Islet precursor cell (in vitro differentiated cells): ENCODE results near the gene RHCG.

ENCODE experiments used
- DNase-seq: peaks from one replicate; pipeline ENCODE4 v3.0.0-alpha.2; 2018

Gene RHCG

DNA sequence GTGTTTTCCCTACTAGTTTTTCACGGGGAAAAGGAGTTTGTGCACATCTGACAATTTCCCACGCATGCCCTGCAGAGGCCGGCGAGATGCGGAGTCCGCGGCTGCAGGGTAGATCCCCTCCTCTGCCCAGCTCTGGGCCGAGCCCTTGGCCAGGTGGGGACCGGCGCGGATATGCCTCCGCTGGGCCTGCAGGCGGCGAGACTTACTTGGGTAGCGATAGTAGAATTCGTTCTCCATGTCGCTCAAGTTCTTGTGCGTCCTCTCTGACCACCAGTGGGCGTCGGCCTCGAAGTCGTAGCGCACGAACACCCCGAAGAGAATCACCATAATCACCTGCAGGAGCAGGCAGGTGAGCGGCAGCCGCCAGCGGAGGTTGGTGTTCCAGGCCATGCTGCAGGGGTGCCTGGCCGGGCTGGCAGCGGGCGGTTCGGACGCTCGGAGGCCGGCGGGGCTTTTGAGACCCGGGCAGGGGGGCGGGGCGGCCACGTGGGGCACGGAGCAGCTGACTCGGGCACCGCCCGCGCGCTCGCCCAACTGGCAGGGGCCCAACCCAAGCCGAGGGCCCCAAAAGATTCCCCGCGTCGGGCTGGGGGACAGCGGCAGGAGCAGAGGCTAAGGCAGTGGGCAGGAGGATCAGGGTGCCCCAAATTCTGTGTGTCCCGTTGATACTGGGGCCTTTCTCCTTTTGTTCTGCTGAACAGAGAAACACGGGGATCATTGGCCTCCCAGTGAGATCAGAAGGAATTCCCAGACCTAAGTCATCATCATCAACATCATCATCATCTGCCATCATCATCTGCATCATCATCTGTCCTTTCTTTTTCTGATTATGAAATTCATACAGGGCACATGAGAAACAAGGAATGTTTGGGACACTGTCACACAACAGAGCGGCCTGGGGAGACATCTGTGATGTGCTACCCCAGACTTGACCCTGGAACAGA is at the start of gene RHCG:
Gene RHCG, minus strand, starts transcription at position 429 of the 944 bp plus-strand sequence. Its CDS starts 39 bp downstream, at position 390.
- peak; percentile 89 for DNase-seq

GRCh38 chr15:89543389-89543788 is 47.0 kb upstream of the RHCG start:
- DNase-seq: no peak

- no peak for DNase-seq
Measured at GRCh38 chr15:89542369-89542768, 46.0 kb upstream of the RHCG start.

DNA sequence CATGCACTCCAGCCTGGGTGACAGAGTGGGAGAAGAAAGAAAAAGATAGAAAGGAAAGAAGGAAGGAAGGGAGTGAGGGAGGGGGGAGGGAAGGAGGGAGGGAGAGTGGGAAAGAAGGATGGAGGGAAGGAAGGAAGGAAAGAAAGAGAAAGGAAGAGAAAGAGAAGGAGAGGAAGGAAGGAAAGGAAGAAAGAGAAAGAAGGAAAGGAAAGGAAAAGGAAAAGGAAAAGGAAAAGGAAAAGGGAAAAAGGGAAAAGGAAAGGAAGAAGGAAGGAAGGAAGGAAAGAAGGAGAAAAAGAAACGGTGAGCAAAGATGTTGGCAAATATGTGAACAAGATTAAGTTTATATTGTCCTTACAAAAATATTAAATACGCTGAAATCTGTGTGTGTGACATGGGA is 42.6 kb upstream of the RHCG start:
- no peak for DNase-seq

DNA sequence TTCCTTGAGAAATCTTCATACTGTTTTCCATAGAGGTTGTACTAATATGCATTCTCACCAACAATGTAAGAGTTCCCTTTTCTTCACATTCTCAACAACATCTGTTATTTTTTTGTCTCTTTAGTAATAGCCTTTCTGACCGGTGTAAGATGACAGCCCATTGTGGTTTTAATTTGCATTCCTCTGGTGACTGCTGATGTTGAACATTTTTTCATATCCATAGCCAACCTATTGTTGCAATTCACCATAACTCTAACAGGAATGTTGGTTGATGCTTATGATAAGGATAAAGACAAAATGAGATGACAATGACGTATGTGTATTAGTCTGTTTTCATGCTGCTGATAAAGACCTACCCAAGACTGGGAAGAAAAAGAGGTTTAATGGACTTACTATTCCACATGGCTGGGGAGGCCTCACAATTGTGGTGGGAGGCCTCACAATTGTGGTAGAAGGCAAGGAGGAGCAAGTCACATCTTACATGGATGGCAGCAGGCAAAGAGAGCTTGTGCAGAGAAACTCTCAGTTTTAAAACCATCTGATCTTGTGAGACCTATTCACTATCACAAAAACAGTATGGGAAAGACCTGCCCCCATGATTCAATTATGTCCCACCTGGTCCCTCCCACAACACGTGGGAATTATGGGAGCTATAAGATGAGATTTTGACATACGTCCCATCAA is 37.6 kb upstream of the RHCG start:
- DNase-seq: no peak

DNA sequence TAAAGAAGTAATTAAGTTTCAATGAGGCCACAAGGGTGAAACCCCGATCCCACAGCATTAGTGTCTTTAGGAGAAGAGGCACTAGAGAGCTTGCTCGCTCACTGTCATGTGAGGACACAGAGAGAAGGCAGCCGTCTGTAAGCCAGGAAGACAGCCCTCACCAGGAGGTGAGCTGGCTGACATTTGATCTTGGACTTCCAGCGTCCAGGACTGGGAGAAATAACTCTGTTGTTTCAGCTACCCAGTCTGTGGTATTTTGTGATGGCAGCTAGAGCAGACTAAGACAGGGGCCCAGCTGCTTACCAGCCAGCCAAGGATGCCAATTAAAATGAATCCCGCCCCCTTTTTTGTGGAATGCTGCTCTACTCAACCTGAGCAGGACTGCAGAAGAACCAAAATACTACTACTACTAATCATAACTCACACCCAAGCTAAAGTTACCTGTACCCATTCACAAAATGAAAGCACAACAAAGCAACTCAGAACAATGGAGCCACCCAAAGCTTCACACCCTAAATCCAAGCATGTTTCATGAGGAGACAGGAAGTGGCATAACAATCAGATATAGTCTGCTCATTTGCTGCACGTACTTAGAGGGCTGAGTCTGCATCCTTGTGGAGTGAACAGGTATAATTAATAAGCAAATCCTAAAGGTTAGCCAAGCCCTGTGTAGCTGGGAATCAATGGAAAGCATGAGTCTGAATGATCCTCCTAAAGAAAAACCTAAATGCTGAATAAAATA is 35.6 kb upstream of the RHCG start:
- DNase-seq: peak; percentile 63

GRCh38 chr15:89530976-89531375 is 34.6 kb upstream of the RHCG start:
- no peak for DNase-seq

DNA sequence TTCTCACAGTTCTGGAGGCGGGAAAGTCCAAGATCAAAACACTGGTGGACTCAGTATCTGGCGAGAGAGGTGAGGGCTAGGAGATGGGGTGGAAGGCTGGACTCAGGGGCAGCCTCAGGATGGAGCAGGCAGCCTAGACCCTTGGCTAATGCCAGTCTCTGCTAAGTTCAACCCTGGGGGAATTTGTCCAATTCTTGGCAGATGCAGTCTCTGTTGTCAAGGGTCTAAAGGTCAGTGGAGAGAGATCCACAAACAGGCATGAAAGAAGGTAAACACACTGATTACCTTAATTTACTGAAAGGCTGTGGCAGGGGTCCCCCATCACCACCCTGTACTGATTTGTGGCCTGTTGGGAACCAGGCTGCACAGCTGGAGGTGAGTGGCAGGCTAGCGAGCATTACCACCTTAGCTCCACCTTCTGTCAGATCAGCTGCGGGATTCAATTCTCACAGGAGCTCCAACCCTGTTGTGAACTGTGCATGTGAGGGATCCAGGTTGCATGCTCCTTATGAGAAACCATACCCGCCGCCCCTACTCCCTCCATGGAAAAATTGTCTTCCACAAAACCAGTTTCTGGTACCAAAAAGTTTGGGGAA is 32.5 kb upstream of the RHCG start:
- DNase-seq: no peak

GRCh38 chr15:89526601-89527441 is 30.4 kb upstream of the RHCG start:
- no peak for DNase-seq

- no peak for DNase-seq
Measured at GRCh38 chr15:89526181-89526580, 29.8 kb upstream of the RHCG start.

DNA sequence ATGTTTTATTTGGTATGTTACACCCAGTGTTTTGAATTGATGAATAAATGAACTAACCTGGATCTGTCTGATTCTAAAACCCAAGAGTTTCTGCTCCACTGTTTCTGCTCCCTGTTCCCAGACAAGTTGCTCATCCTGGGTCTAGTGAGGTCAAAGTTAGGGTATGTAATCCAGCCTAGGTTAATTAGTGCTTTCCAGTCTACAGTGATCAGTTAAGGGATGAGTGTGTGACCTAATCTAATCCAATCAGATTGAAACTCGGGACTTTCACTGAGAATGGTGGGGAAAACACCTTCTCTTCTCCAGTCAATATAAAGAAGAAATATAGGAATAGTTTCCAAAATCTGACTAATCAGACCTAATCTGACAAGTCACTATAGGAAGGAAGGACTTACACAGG is 27.8 kb upstream of the RHCG start:
- no peak for DNase-seq

- DNase-seq: no peak
Measured at GRCh38 chr15:89523101-89523500, 26.7 kb upstream of the RHCG start.

DNA sequence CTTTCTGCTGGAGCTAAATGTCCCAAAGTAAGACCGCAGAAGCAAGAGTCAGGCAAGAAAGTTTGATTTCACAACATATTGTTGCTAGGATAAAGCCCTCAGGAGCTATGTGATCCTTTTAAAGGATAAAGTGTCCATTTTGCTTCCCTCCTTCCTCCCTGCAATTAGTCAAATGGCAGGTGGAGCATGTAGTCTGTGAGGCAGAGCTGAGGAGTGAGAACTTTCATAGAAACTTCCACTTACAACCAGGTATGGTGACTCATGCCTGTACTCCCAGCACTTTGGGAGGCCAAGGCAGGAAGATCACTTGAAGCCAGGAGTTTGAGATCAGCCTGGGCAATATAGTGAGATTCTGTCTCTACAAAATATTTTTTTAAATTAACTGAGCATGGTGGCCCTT is 25.2 kb upstream of the RHCG start:
- DNase-seq: no peak

GRCh38 chr15:89515477-89515876 is 19.1 kb upstream of the RHCG start:
- no peak for DNase-seq

DNA sequence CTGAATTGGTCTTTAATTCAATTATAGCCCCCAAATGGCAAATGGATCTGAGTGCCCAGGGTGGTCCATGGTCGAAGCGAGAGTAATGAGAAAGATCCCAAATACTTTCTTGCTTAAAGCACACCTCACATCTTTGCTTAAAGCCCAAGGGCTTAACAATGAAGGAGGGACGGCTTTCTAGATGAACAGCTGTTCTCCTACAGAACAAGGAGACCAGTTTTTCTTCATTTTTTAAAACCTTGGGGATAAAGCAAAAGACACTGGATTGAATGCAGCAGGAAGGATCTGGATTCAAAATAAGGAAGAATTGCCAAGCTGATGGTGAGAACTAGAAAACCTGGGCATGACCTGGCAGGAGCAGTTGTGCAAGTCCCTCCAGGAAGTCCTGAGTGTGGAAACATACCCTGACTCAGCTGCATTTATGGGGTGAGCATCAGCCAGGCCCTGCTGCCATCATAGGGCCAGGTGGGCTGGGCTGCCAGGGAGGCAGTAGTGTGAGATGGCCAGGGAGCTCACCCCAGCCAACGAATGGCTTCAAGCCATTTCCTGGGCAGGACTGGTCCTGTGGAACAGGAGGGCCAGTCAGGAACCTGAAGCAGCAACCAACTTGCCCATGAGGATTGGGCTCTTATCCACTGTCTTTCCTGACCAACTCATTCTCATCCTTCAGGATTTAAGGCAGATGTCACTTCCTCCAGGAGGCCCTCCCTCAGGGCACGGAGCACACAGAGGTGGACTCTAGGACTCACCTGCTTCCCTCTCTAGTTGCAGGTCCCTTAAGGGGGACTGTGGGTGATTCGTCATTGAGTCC is 18.4 kb upstream of the RHCG start:
- DNase-seq: no peak

GRCh38 chr15:89514186-89514585 is 17.8 kb upstream of the RHCG start:
- DNase-seq: no peak

- peak; percentile 40 for DNase-seq
Measured at GRCh38 chr15:89513284-89513683, 16.9 kb upstream of the RHCG start.

DNA sequence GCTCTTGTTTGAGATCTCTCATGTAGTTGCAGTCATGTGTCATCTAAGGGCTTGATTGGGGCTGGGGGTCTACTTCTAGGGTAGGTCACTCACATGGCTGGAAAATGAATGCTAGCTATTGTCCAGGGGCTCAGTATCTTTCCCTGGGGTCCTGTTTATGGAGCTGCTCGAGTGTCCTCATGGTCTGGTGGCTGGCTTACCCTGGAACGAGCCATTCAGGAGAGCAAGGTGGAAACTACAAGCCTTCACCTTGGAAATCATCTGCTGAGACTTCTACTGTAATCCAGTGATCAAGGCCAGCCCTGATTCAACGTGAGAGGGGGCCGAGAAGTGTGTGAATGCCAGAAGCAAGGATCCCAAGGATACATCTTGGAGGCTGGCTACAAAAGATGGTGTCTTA is 16.2 kb upstream of the RHCG start:
- no peak for DNase-seq

DNA sequence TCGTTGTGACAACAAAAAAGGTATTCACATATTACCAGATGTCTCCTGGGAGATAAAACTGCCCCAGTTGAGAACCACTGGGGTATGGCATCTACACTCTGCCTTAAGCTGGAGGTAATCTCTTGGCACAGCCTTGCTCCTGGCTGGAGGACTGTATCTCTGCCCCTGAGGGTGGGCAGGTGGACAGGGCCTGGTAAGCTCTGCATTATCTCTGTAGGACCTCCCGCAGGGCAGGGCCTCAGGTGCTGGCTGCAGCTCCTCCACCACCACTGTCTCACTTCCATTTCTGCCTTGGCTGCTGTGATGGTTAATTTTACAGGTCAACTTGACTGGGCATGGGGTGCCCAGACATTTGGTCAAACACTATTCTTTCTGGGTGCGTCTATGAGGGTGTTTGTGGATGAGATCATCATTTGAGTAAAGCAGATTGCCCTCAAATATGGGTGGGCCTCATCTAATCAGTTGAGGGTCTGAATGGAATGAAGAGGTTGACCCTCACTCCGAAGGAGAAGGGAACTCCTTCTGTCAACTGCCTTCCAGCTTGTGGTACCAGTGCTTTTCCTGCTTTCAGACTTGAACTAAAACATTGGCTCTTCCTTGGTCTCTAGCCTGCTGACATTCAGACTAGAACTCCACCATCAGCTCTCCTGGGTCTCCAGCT is 9.8 kb upstream of the RHCG start:
- peak; percentile 21 for DNase-seq

- DNase-seq: no peak
Measured at GRCh38 chr15:89504166-89504565, 7.8 kb upstream of the RHCG start.
